DND-41 (cell line): ENCODE data around the gene UBE3C.
A peak's percentile ranks its signal among the peaks of the same experiment; 100 is the strongest.
"Not testable (repeated sequence)": the region's sequence is repeated elsewhere in the genome, so short reads cannot be mapped to it uniquely, and the experiment has no call there.

Source experiments
- ATAC-seq: fragments of 200-7000 bp; cut with Tn5 transposase; 3 replicates; pipeline ENCODE4 v1.9.1; 2021; ENCODE audit warnings: low read depth; ENCODE audit not compliant: insufficient read depth
- DNase-seq: peaks from one replicate; pipeline ENCODE4 v3.0.0-alpha.2; 2020
- H2AFZ ChIP-seq: 2 replicates; pipeline ENCODE4 v1.6.0; 2012; ENCODE audit warnings: low read depth, low read length
- H3K27ac ChIP-seq: 2 replicates; pipeline ENCODE4 v1.5.1; 2012; ENCODE audit warnings: low read length, inconsistent platforms
- H3K27me3 ChIP-seq: fragments of 200-600 bp; sonication (generic); 2 replicates; pipeline ENCODE4 v1.6.0; 2012; ENCODE audit warnings: low read length, mild to moderate bottlenecking, inconsistent platforms; ENCODE audit not compliant: insufficient read depth, poor library complexity
- H3K36me3 ChIP-seq: 2 replicates; pipeline ENCODE4 v1.5.1; 2012; ENCODE audit warnings: low read length, inconsistent platforms; ENCODE audit not compliant: insufficient read depth
- H3K4me1 ChIP-seq: 2 replicates; pipeline ENCODE4 v1.5.1; 2012; ENCODE audit warnings: mild to moderate bottlenecking, low read length; ENCODE audit not compliant: insufficient read depth
- H3K4me2 ChIP-seq: 2 replicates; pipeline ENCODE4 v1.6.0; 2012; ENCODE audit warnings: mild to moderate bottlenecking, moderate library complexity, low read length, inconsistent platforms; ENCODE audit not compliant: insufficient read depth
- H3K4me3 ChIP-seq, 2 experiments: fragments of 200-600 bp in 1 of 2; shearing (Covaris generic) in 1 of 2; 2 replicates each; pipeline ENCODE4 v1.5.1; 2012 to 2016; ENCODE audit warnings: inconsistent platforms in 2 of 2, low read length in 2 of 2, mild to moderate bottlenecking in 2 of 2, low read depth in 1 of 2, moderate library complexity in 1 of 2
- H3K79me2 ChIP-seq: 2 replicates; pipeline ENCODE4 v1.6.0; 2012; ENCODE audit warnings: low read length, inconsistent platforms; ENCODE audit not compliant: insufficient read depth
- H3K9ac ChIP-seq: 2 replicates; pipeline ENCODE4 v1.6.0; 2012; ENCODE audit warnings: low read depth, mild to moderate bottlenecking, inconsistent platforms, low read length, moderate library complexity
- H3K9me3 ChIP-seq: 2 replicates; pipeline ENCODE4 v1.5.1; 2012; ENCODE audit warnings: low read length, moderate library complexity, mild to moderate bottlenecking, inconsistent platforms; ENCODE audit not compliant: insufficient read depth, severe bottlenecking
- H4K20me1 ChIP-seq: 2 replicates; pipeline ENCODE4 v1.6.0; 2012; ENCODE audit warnings: low read length; ENCODE audit not compliant: insufficient read depth
- EZH2 ChIP-seq: IDR thresholded peaks from 3 replicates; pipeline ENCODE4 v1.6.1; 2012; ENCODE audit warnings: borderline replicate concordance, low read depth, mild to moderate bottlenecking, moderate library complexity, low read length, inconsistent platforms; ENCODE audit not compliant: severe bottlenecking
- TF ChIP-seq, protein P1 (sequence below): IDR thresholded peaks from 2 replicates; pipeline ENCODE4 v1.5.1; 2012; ENCODE audit warnings: borderline replicate concordance, low read length, moderate library complexity, mild to moderate bottlenecking; ENCODE audit not compliant: poor library complexity, severe bottlenecking; ENCODE audit errors: extremely low read depth

Gene UBE3C

DNA sequence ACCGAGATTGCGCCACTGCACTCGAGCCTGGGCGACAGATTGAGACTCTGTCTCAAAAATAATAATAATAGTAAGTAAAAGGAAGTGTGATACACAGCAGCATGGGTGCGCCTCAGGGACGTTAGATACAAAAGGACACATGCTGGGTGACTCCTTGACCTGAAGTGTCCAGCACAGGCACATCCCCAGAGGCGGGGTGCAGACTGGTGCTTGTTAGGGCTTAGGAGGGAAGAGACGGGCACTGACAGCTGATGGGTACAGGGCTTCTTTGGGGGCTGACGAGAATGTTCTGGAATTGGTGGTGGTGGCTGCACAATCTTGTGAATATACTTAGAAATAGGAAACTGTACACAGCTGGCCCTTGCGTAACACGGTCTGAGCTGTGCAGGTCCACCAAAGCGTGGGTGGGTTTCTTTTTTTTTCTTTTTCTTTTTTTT lies 136.3 kb downstream of the UBE3C start:
- ATAC-seq, result no peak
- Histone ChIP-seq H4K20me1 (peaks cover 4% of the 10 kb centered on the region), H3K4me2 (no peak overlapping the region), H3K4me1 (peaks cover 7% of the 10 kb centered on the region; the same call in 1 of the 2 replicates), H3K9ac (no peak overlapping the region), H3K9me3 (no peaks in the 10 kb centered on the region), H2AFZ (no peak overlapping the region), H3K27me3 (no peaks in the 10 kb centered on the region), H3K27ac (no peak overlapping the region), H3K36me3 (peaks cover 17% of the 10 kb centered on the region), H3K4me3 (no peak overlapping the region), H3K79me2 (no peaks in the 10 kb centered on the region)
- TF ChIP-seq EZH2, result no peak
- TF ChIP-seq, protein P1, sequence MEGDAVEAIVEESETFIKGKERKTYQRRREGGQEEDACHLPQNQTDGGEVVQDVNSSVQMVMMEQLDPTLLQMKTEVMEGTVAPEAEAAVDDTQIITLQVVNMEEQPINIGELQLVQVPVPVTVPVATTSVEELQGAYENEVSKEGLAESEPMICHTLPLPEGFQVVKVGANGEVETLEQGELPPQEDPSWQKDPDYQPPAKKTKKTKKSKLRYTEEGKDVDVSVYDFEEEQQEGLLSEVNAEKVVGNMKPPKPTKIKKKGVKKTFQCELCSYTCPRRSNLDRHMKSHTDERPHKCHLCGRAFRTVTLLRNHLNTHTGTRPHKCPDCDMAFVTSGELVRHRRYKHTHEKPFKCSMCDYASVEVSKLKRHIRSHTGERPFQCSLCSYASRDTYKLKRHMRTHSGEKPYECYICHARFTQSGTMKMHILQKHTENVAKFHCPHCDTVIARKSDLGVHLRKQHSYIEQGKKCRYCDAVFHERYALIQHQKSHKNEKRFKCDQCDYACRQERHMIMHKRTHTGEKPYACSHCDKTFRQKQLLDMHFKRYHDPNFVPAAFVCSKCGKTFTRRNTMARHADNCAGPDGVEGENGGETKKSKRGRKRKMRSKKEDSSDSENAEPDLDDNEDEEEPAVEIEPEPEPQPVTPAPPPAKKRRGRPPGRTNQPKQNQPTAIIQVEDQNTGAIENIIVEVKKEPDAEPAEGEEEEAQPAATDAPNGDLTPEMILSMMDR, result no peak
- no peak for DNase-seq

DNA sequence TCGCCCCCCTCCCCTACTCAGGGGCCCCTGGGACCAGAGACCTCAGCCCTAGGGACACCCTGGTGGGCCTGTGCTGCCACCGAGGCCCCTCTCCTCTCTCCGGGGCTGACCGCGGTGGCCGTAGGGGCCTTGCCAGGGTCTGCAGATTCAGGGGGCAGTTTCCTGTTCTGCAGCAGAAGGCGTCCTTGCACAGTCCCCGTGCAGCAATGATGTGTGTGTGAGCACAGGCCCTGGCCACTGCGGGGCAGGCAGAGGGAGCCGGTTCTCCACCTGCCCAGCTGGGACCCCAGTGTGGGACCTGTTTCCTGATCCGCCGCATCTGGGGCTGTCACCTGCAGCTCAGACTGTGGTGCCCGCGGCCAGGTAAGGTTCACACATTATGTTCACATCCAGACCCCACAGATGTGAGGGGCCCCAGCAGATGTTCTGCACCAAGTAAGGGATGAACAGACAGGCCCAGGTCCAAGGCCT lies 137.4 kb downstream of the UBE3C start:
- peaks cover 6% of the 10 kb centered on the region for H3K36me3 ChIP-seq
- H3K9ac ChIP-seq, result no peak overlapping the region
- H3K4me3 ChIP-seq, result no peak overlapping the region
- ATAC-seq, result no peak
- TF ChIP-seq, protein P1, result no peak
- no peak for TF ChIP-seq EZH2
- H2AFZ ChIP-seq, result no peak overlapping the region
- no peaks in the 10 kb centered on the region for H3K27me3 ChIP-seq
- H3K27ac ChIP-seq, result no peak overlapping the region
- H3K4me2 ChIP-seq, result no peak overlapping the region
- peaks cover 7% of the 10 kb centered on the region; the same call in 1 of the 2 replicates for H3K4me1 ChIP-seq
- no peaks in the 10 kb centered on the region for H3K79me2 ChIP-seq
- H4K20me1 ChIP-seq, result peaks cover 4% of the 10 kb centered on the region
- H3K9me3 ChIP-seq, result no peaks in the 10 kb centered on the region
- DNase-seq, result no peak

GRCh38 chr7:157276731-157277562 lies 138.2 kb downstream of the UBE3C start:
- H3K79me2 ChIP-seq, result no peaks in the 10 kb centered on the region
- no peaks in the 10 kb centered on the region for H3K27me3 ChIP-seq
- no peaks in the 10 kb centered on the region for H3K36me3 ChIP-seq
- peaks cover 7% of the 10 kb centered on the region; the same call in 1 of the 2 replicates for H3K4me1 ChIP-seq
- H3K4me2 ChIP-seq, result no peak overlapping the region
- ATAC-seq (peak; percentile 22; the same call in 2 of the 3 replicates), DNase-seq (no peak)
- TF ChIP-seq, protein P1, result no peak
- no peak for TF ChIP-seq EZH2
- no peak overlapping the region for H3K9ac ChIP-seq
- H4K20me1 ChIP-seq, result peaks cover 4% of the 10 kb centered on the region; the same call in 1 of the 2 replicates
- H3K4me3 ChIP-seq, result no peak overlapping the region
- H3K9me3 ChIP-seq, result no peaks in the 10 kb centered on the region
- H3K27ac ChIP-seq, result no peak overlapping the region
- H2AFZ ChIP-seq, result no peak overlapping the region

GRCh38 chr7:157277568-157277967 lies 138.8 kb downstream of the UBE3C start:
- not testable (repeated sequence) for H3K79me2 ChIP-seq, H3K9ac ChIP-seq, H3K9me3 ChIP-seq, H2AFZ ChIP-seq, H3K4me1 ChIP-seq, H3K36me3 ChIP-seq, H3K4me3 ChIP-seq, DNase-seq, ATAC-seq, H4K20me1 ChIP-seq, H3K27ac ChIP-seq, H3K27me3 ChIP-seq, H3K4me2 ChIP-seq
